HepG2 (cell line): ENCODE data around the gene CRYAB. TPM values are rescaled to one million over a fixed set of nuclear protein-coding genes. Genes with fewer than 3 reads are reported as not detected.

Source experiments
- ATF7-NPFF ChIP-seq: sonication (generic); formaldehyde crosslinking; IDR thresholded peaks from 2 replicates; pipeline ENCODE4 v1.8.1; 2023; ENCODE audit warnings: mild to moderate bottlenecking, low read depth, missing genetic modification reagents, moderate library complexity
- CC2D1A ChIP-seq: sonication (generic); formaldehyde crosslinking; IDR thresholded peaks from 2 replicates; pipeline ENCODE4 v1.8.1; 2023; ENCODE audit warnings: mild to moderate bottlenecking, missing genetic modification reagents
- GABPB1 ChIP-seq: IDR thresholded peaks from 2 replicates; pipeline ENCODE4 v1.6.1; 2016; ENCODE audit warnings: mild to moderate bottlenecking, missing genetic modification reagents, moderate library complexity, missing compliant biosample characterization
- GPN1 ChIP-seq: sonication (generic); formaldehyde crosslinking; IDR thresholded peaks from 2 replicates; pipeline ENCODE4 v1.5.1; 2020; ENCODE audit warnings: missing genetic modification reagents, borderline replicate concordance
- PITX1 ChIP-seq: sonication (generic); formaldehyde crosslinking; IDR thresholded peaks from 2 replicates; pipeline ENCODE4 v1.5.1; 2020; ENCODE audit warnings: mild to moderate bottlenecking, missing genetic modification reagents
- TARDBP ChIP-seq: sonication (generic); formaldehyde crosslinking; IDR thresholded peaks from 2 replicates; pipeline ENCODE4 v1.8.0; 2022; ENCODE audit warnings: mild to moderate bottlenecking, missing genetic modification reagents
- ZBTB21 ChIP-seq: sonication (generic); formaldehyde crosslinking; IDR thresholded peaks from 2 replicates; pipeline ENCODE4 v1.4.0; 2020; ENCODE audit warnings: missing genetic modification reagents
- ZEB1 ChIP-seq: IDR thresholded peaks from 2 replicates; pipeline ENCODE4 v1.6.1; 2012; ENCODE audit warnings: mild to moderate bottlenecking, low read depth, inconsistent platforms; ENCODE audit not compliant: insufficient replicate concordance
- ZKSCAN1 ChIP-seq: fragments of 150-350 bp; IDR thresholded peaks from 2 replicates; pipeline ENCODE4 v1.6.1; 2014; ENCODE audit warnings: low read length
- ZNF350 ChIP-seq: sonication (generic); formaldehyde crosslinking; IDR thresholded peaks from 2 replicates; pipeline ENCODE4 v1.4.0; 2020; ENCODE audit warnings: mild to moderate bottlenecking, low read depth, missing genetic modification reagents, borderline replicate concordance
- ZNF431 ChIP-seq: sonication (generic); formaldehyde crosslinking; IDR thresholded peaks from 2 replicates; pipeline ENCODE4 v1.9.0; 2022; ENCODE audit warnings: missing genetic modification reagents, low read depth, mild to moderate bottlenecking, borderline replicate concordance
- ZNF567 ChIP-seq: sonication (generic); formaldehyde crosslinking; IDR thresholded peaks from 2 replicates; pipeline ENCODE4 v1.8.1; 2023; ENCODE audit warnings: mild to moderate bottlenecking, missing genetic modification reagents, borderline replicate concordance
- ZNF775 ChIP-seq: sonication (generic); formaldehyde crosslinking; IDR thresholded peaks from 2 replicates; pipeline ENCODE4 v1.4.0; 2020; ENCODE audit warnings: missing genetic modification reagents, mild to moderate bottlenecking, moderate library complexity, borderline replicate concordance
- ZNF788 ChIP-seq: sonication (generic); formaldehyde crosslinking; IDR thresholded peaks from 2 replicates; pipeline ENCODE4 v1.5.0; 2020; ENCODE audit warnings: mild to moderate bottlenecking, missing genetic modification reagents, borderline replicate concordance
- ZSCAN9 ChIP-seq: IDR thresholded peaks from 2 replicates; pipeline ENCODE4 v1.6.1; 2016; ENCODE audit warnings: borderline replicate concordance
- polyA plus RNA-seq, 8 experiments: library from polyadenylated mRNA; depleted of rRNA in 3 of 8; stranded (reverse) in 7 of 8; unstranded in 1 of 8; fragments of >200 nt; fragmentation: Illumina TruSeq in 4 of 8; extraction: Trizol in 4 of 8; gene quantifications; 2 replicates each; pipeline versions ENCODE4 v1.2.1 to v1.2.3, GENCODE V29; 2011 to 2016; ENCODE audit warnings: low read depth in 4 of 8, missing spikeins in 1 of 8, mixed read lengths in 1 of 8; ENCODE audit not compliant: insufficient read depth in 1 of 8
- total RNA-seq, 5 experiments: library from RNA; depleted of rRNA; stranded (reverse); fragments of >200 nt; fragmentation: Illumina TruSeq; extraction: Trizol; gene quantifications; 2 replicates each; pipeline ENCODE4 v1.2.3, GENCODE V29; 2016; ENCODE audit warnings: low read depth in 1 of 5
- TF ChIP-seq, protein P1 (sequence below): sonication (generic); formaldehyde crosslinking; IDR thresholded peaks from 2 replicates; pipeline ENCODE4 v1.8.1; 2023; ENCODE audit warnings: mild to moderate bottlenecking, inconsistent platforms, moderate library complexity, missing genetic modification reagents, borderline replicate concordance
- TF ChIP-seq, protein P2 (sequence below): IDR thresholded peaks from 2 replicates; pipeline ENCODE4 v1.6.1; 2016; ENCODE audit warnings: low read depth
- TF ChIP-seq, protein P3 (sequence below): sonication (generic); formaldehyde crosslinking; IDR thresholded peaks from 2 replicates; pipeline ENCODE4 v1.8.0; 2022; ENCODE audit warnings: missing genetic modification reagents, low read depth, mild to moderate bottlenecking, borderline replicate concordance
- TF ChIP-seq, protein P4 (sequence below): sonication (generic); formaldehyde crosslinking; IDR thresholded peaks from 2 replicates; pipeline ENCODE4 v1.4.0; 2020; ENCODE audit warnings: missing genetic modification reagents, mild to moderate bottlenecking, borderline replicate concordance
- TF ChIP-seq, protein P5 (sequence below): sonication (generic); formaldehyde crosslinking; IDR thresholded peaks from 2 replicates; pipeline ENCODE4 v1.5.1; 2020; ENCODE audit warnings: missing genetic modification reagents, mild to moderate bottlenecking, borderline replicate concordance

CRYAB gene
- total and polyA plus RNA-seq, 2 of the 13 experiments (the other 11 are each of a cell fraction or from before 2014, with no cell fraction given): 0.55 to 1.1 TPM

DNA sequence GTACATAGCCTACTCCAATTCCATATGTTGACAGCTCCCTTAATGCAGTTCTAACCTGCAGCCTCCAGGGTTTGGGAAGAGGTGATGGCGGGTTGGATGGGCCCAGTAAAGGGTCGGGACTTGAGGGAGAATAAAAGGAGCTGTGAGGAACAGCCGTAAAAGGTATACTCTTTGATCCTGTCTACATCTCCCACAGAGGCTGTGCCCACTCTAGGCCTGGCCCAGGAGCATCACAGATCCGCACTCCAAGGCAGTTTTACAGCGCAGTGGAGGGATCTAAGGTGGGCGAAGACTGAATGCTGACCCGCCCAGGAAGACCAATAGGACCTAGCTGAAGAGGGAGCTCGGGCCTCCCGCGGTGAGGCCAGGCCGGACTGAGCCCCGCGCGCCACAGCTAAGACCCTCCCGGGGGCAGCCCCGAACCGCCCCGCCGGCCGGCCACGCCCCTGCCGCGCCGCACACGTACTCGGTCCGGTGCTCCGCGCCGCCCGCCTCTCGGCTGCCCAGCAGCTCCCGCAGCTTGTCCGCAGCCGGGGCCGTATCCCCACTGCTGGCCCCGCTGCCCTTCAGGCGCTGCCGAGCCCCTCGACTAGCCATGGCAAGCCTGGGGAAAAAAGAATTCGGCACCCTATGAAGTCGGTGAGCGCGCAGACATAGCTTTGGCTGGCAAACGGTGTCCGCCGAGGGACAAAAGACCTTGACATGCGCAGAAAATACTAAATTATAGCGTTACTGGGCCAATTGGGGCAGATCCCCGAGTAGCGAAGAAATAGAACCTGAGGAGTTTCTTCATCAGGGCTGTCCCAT lies 40.5 kb downstream of the CRYAB start, which contains the start of gene ALG9 (continued):
- TF ChIP-seq ZSCAN9 (CRISPR knock-in tag): no peak; the same call in 1 of the 2 replicates
- TF ChIP-seq ZNF431 (CRISPR knock-in tag): peak; percentile 86; the same call in 1 of the 2 replicates
- TF ChIP-seq ATF7-NPFF (CRISPR knock-in tag): peak; percentile 79
- peak; percentile 73; the same call in 1 of the 2 replicates for TF ChIP-seq ZNF350 (CRISPR knock-in tag)
- TF ChIP-seq ZNF567 (CRISPR knock-in tag): 0 out of 2 replicates have a peak, but pooled peaks have one; percentile 45
- peak; percentile 65; the same call in 1 of the 2 replicates for TF ChIP-seq TARDBP (CRISPR knock-in tag)
- peak; percentile 71 for TF ChIP-seq GABPB1
- TF ChIP-seq, protein P1, sequence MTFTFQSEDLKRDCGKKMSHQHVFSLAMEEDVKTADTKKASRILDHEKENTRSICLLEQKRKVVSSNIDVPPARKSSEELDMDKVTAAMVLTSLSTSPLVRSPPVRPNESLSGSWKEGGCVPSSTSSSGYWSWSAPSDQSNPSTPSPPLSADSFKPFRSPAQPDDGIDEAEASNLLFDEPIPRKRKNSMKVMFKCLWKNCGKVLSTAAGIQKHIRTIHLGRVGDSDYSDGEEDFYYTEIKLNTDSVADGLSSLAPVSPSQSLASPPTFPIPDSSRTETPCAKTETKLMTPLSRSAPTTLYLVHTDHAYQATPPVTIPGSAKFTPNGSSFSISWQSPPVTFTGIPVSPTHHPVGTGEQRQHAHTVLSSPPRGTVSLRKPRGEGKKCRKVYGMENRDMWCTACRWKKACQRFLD (CRISPR knock-in tag): no peak
- no peak; the same call in 1 of the 2 replicates for TF ChIP-seq ZNF775
- no peak for TF ChIP-seq GPN1 (CRISPR knock-in tag)
- TF ChIP-seq, protein P2, sequence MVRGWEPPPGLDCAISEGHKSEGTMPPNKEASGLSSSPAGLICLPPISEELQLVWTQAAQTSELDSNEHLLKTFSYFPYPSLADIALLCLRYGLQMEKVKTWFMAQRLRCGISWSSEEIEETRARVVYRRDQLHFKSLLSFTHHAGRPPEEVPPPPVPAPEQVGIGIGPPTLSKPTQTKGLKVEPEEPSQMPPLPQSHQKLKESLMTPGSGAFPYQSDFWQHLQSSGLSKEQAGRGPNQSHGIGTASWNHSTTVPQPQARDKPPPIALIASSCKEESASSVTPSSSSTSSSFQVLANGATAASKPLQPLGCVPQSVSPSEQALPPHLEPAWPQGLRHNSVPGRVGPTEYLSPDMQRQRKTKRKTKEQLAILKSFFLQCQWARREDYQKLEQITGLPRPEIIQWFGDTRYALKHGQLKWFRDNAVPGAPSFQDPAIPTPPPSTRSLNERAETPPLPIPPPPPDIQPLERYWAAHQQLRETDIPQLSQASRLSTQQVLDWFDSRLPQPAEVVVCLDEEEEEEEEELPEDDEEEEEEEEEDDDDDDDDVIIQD (CRISPR knock-in tag): 0 out of 2 replicates have a peak, but pooled peaks have one; percentile 36
- TF ChIP-seq ZEB1: no peak
- TF ChIP-seq ZNF788 (CRISPR knock-in tag): peak; percentile 48; the same call in 1 of the 2 replicates
- no peak for TF ChIP-seq ZKSCAN1
- TF ChIP-seq, protein P3, sequence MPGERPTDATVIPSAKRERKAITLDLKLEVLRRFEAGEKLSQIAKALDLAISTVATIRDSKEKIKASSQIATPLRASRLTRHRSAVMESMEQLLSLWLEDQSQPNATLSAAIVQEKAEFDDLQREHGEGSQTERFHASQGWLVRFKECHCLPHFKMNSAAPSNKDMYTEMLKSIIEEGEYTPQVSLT (CRISPR knock-in tag): no peak
- no peak for TF ChIP-seq ZBTB21 (CRISPR knock-in tag)
- TF ChIP-seq PITX1: no peak; the same call in 1 of the 2 replicates
- TF ChIP-seq CC2D1A (CRISPR knock-in tag): no peak
- TF ChIP-seq, protein P4, sequence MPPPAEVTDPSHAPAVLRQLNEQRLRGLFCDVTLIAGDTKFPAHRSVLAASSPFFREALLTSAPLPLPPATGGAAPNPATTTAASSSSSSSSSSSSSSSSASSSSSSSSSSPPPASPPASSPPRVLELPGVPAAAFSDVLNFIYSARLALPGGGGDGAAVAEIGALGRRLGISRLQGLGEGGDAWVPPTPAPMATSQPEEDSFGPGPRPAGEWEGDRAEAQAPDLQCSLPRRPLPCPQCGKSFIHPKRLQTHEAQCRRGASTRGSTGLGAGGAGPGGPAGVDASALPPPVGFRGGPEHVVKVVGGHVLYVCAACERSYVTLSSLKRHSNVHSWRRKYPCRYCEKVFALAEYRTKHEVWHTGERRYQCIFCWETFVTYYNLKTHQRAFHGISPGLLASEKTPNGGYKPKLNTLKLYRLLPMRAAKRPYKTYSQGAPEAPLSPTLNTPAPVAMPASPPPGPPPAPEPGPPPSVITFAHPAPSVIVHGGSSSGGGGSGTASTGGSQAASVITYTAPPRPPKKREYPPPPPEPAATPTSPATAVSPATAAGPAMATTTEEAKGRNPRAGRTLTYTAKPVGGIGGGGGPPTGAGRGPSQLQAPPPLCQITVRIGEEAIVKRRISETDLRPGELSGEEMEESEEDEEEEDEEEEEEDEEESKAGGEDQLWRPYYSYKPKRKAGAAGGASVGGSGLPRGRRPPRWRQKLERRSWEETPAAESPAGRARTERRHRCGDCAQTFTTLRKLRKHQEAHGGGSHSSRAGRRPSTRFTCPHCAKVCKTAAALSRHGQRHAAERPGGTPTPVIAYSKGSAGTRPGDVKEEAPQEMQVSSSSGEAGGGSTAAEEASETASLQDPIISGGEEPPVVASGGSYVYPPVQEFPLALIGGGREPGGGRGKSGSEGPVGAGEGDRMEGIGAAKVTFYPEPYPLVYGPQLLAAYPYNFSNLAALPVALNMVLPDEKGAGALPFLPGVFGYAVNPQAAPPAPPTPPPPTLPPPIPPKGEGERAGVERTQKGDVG (CRISPR knock-in tag): no peak
- TF ChIP-seq, protein P5, sequence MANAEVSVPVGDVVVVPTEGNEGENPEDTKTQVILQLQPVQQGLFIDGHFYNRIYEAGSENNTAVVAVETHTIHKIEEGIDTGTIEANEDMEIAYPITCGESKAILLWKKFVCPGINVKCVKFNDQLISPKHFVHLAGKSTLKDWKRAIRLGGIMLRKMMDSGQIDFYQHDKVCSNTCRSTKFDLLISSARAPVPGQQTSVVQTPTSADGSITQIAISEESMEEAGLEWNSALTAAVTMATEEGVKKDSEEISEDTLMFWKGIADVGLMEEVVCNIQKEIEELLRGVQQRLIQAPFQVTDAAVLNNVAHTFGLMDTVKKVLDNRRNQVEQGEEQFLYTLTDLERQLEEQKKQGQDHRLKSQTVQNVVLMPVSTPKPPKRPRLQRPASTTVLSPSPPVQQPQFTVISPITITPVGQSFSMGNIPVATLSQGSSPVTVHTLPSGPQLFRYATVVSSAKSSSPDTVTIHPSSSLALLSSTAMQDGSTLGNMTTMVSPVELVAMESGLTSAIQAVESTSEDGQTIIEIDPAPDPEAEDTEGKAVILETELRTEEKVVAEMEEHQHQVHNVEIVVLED (CRISPR knock-in tag): peak; percentile 78
